Activated CD8-positive, alpha-beta memory T cell treated with anti-CD3 and anti-CD28 coated beads, Interleukin-2, amount 50 U/mL, for 4 hours (primary cell): ENCODE results near the gene VGLL4.

Source experiments
- DNase-seq: peaks from one replicate; pipeline ENCODE4 v3.0.0-alpha.2; 2020

The VGLL4 gene

DNA sequence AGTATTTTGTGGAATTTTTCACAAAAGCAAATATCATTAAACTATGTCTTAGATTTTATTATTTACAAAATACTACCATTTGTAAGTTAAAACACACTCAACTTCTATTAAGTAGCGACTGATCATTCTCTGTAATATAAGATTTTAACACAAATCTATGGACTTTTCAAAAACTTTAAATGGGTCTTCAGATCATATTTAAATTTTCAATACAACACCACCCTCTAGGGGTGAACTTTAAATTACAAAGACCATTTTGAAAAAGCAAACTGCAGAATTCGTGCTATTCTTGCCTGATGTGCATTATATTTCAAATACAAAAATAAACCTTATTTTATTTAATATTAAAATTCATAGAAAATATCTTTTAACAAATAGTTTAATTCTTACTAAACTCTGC, 8.2 kb upstream of the VGLL4 start:
- no peak for DNase-seq

DNA sequence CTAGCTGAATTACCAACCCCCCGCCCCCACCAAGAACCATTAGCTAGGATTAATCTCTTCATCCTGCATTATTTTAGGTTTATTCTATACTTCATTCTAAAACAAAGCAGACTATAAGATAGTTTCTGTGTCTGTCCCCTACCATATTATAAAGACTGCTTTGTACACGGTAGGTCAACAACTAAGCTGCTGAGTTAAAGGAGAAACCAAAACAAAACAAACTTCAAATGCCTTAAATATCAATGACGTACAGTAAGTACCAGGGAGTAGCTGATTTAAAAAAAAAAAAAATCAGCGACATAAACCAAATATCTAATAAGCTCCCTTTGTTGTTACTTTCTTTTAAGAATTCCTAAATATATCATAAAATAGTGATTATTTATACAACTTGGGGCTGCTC, 7.8 kb upstream of the VGLL4 start:
- DNase-seq, result no peak

DNA sequence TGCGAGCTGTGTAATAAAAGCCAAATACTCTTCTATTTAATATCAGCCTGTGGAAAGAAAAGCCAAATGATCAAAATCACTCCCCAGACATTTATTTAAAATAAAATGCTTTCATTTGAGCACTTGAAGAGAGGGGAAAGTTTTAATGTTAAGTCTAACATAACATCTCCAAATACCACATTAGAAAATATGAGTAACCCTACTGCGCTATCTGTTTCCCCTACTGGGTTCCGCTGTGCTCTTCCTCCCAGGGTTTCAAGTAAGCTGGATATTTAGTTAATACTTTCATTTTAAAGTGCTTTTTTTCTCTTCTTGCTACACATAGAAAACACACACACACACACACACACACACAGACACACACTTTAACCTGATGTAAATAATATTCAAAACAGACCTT, 6.7 kb upstream of the VGLL4 start:
- no peak for DNase-seq

DNA sequence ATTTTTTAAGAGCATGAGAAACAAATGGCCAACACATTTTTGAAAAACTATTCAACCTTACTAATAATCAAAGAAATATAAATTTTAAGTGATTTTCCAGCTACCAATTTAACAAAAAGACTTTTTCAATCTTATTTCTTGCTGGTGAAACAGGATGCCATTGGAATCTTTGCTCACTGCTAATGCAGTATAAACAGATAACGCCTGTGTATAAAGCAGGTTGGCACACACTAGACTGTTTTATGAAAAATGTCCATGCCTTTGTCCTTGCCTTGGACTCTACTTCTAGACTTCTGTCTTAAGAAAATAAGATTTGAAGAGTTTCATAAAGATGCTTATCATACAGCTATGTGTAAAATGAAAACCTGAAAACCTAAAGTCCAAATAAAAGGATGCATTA, 5.0 kb upstream of the VGLL4 start:
- DNase-seq, result no peak

DNA sequence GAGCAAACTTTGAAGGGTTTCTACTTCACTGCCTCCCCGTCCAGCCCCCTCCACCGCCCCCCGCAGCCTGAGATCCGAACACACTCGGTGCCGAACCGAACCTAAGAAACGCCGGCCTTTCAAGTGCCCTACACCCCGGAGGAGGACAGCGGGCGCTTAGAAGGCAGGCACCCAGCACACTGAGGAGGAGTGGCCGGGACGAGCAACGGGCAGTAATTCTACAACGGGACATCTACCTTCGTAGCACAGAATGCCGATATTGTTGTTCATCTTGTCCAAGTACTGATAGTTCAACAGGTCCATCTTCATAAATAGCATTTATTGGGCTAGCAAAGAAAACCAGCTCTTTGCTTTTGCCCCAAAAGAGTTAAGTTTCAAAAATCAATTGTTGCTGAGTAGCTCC, 513 bp downstream of the VGLL4 start:
- peak; percentile 22 for DNase-seq

DNA sequence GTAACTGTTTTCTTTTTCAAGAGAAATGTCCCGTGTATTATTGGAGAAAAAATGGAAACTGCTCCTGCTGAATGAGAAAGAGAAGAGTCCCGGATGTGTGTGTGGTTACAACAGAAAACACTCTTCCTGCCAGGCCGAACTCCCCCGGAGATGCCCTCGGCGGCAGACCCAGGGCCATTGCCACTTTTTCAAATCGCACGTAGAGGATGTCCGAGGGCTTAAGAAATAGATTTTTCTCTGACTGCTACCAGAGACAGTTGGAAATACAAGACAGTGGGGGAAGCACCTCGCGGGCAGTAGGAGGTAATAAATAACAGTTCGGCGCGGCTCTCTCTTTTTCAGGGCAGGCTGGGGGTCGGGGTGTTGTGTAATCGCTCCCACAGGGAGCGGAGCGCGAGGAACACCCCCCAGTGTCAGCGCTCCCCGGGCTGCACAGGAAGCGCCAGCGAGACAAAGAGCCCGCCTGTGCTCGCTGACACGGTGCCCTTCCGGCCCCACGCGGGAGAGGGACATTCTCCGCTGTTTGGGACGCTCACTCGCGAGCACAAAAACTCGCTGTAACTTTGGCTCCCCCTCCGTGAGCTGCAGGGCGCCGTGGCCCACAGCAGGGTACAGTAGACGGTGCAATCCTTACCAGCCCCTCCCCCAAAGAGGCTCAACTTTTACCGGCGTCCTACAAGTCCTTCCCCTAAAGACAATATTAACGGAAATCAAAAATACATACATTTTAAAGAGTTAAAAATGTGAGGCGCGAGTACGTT, 1.1 kb downstream of the VGLL4 start:
- peak; percentile 61 for DNase-seq

DNA sequence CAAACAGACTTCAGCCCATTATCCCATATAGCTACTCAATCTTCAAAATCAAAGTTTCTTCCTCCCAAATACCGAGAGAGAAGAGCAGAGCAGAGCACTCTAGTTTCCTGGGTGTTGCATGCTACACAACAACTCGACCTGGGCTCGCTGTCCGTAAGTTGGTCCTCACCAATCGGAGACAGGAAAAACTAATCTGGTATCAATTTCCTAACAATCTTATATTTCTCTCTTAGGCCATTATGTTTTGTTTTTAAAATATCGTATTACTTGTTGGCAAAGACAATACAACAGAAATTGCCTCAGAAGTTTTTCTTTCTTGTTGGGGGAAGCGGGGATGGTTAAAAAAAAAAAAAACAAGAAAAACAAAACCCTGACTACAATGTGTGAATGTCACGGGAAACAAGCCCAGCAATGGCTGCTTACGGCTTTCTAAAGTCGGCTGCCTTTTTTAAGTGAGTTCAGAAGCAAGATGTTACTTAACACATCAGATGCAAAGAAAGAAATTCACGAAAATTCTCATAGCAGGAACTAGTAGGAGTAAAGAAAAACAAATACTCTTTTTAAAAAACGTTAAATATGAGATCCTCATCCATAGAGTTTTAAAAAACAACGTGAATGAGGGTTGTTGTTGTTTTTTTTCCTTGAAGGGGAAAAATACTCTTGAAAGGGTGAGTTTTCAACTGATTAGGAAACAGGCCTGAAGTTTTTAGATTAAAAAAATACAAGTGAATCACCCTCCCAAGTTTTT, 1.9 kb downstream of the VGLL4 start:
- DNase-seq, result no peak

DNA sequence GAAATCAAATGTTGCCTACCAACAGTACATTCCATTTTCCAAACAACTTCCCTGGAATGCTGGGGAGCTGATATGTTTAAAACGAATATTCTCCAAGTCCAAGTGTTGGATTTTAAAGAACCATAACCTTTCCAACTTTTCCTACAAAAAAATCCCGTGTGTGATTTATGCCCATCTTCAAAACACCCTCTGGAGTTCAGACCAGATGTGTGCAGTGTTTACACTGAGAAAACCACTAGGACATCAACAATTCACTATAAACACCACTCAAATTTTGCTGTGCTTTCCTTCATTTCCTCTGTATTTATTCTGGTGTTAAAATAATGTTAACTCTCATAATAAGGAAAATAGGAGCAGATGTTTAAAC, 2.4 kb downstream of the VGLL4 start:
- no peak for DNase-seq

DNA sequence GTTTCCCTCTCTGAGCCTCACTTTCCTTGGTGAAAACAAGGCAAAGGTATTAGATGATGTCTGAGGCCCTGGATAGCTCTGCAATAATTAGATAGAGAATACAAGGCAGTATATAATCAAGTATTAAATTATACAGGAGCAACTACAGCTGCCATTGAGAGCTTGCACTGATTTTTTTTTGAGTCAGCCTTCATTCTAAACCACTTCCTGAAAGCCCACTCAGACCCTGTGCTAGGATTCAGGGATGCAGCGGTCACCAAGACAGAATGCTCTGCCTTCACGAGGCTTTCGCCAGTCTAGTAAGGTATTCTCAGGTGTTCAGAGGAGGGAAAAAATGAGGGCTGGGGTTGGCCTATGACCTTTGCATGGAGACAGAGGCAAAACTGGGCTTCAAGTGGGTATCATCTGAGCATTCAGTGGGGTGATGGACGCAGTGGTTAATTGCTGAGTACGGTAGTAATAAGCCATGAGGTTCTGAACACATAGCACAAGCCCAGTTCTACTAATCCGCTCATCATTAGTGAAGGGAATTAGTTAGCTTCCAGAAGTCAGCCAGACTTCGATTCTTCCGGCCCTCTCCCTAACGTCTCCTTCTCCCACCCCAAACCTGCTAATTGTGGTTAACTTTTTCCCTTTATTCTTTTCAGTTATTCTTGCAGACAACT, 3.6 kb downstream of the VGLL4 start:
- DNase-seq, result no peak

DNA sequence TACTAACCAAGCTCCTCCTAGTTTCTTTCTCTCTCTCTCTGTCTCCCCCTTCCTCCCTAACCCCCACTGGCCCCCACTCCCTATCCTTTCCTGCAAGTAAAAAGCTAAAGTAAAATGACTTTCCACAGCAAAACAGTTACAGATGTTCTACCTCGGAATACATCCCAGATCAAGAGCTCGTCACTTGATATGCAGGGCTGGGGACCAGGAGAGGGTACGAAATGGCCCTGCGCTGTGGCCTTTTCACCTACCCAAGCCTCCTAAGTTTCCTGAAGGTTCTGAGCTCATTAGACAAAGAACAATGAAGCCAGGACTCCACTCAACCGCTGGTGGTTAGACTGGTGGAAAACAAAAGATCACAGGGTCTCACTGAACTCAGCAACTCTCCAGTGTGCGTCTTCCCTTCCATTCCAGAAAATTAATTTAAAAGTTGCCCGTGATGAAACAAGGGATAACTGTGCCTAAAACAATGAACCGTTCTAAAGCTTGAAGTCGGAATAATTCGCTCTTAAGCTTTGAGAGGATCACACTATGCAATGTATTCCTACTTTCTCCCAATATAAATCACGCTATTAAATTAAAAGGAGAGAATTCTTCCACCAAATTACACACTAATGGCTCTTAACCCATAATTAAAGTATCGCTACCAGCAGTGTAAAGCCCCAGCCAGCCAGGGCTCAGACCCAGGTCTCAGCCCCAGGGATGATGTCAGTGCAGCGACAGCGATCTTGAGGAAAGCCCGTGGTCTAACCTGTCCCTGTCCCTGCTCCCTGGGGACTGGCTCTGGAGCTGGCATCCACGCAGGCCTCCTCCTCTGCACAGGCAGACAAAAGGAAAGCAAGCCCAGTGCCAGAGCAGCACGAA, 5.0 kb downstream of the VGLL4 start:
- no peak for DNase-seq

DNA sequence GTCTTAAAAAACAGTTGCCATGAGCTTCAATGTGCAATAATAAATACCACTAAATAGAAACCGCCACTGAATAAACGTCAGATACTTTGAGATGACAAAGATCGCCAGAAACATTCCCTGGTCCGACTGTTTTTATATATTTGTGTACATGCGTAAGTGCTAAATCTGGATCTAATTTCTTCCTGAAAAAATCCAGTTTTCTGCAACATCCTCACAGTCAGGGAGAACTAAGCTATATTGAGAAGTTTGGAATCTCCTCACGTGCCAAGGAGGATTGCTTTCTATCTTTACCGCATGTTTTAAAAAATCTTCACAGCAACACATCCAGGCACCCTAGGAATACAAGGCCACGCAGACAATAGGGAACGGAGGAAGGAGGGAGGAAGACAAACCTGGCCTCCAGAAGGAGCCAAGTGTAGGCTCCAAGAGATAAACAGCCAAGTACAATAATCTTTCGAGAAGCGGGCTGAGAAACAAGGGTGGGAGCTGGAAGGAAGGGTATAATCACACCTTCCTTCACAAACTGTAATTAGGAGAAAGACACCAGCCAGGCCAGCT, 5.7 kb downstream of the VGLL4 start:
- DNase-seq, result no peak

DNA sequence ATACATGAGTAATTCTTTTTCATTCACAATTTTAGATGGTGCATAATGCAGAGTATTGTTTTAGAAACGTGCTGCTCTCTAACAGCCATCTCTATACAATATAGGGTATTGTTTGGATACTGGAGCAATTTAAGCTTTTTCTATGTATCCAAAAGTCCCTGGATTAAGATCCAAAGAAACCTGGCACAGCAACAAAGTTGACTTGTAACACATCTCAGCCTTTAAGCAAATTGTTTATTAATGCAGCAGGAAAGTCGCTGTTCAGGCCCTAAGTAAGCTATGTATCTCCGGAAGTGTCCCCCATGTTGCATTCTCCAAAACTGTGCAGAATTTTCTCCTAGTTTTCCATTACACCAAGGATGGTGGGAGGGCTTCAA, 7.3 kb downstream of the VGLL4 start:
- DNase-seq, result no peak

DNA sequence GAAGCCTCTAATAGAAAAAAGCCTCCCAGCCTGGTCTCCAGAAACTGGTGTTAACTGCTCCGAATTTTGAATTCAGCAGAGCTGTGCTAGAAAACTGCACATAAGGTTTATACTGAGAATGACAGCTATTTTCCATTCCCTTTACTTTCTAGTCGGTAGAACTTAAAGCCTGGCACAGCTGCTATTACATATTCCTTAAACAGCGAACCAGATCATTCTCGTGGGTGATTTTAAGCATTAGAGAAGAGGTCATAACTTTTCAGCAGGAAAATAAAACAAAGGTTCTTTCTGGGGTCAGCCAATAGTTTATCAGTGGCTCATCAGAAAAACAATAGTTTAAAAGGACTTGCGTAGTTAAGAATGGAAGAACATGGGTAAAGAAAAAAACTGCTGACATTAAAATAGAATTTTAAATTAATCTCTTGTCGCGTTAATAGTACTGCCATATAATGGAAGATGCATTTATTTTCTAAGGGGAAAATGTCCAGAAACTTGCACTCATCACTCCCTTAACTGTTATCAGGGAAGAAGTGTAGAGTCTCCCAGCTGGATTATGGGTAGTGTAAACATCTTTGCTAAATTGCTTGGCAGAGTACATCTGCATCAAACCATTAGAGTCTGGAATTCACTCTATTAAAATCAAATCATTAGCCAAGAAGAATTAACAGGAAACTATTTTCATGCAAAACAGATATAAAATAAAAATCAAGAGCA, 7.9 kb downstream of the VGLL4 start:
- no peak for DNase-seq

DNA sequence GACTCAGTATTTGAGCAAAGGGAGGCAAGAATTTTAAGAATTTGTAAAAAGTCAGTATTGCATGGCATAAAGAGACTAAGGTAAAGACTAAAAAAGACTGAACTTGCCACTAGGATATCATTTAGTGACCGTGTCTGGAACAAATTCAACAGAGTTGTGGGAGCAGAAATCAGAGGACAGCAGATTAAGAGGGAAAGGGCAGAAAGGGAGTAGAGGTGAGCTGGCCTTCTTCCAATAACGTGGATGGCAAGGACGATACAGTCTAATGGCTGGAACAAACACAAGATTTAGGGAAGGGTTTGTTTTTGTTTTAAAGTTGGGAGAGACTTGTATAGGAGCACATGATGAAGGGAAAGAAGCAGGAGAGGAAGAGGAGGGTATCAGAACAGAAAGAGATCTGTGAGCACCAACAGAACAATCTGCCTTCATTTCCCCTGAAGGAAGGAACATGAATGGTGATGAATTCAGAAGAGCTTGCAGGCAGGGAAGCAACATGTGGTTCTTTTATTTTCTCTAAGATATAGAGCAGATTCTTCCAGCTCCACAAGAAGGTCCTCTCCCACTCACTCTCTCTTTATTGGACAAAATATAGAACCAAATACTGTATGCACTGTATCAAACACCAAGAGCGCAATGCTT, 8.6 kb downstream of the VGLL4 start:
- no peak for DNase-seq

DNA sequence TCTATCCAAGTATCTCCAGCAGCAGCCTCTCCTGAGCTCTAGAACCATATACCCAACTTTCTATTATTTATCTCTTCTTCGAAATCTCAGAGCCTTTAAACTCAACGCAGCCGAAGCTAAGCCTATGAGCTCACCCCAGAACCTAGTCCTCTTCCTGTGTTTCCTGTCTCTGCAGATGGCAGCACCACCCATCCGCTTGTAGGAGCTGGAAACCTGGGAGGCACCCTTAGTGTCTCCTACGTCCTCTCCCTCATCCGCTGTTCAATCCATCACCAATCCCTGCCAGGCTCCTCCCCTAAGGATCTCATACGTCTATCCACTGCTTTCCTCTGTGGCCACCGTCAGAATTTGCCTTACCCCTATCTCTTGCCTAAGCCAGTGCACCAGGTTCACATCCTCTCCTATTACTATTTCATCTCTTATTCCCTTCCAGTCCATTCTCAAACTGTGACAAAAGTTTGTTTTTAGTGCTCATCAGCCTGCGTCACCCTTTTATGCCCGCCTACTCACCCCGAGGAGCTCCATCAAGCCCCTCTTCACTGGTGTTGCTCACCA, 9.6 kb downstream of the VGLL4 start:
- no peak for DNase-seq

DNA sequence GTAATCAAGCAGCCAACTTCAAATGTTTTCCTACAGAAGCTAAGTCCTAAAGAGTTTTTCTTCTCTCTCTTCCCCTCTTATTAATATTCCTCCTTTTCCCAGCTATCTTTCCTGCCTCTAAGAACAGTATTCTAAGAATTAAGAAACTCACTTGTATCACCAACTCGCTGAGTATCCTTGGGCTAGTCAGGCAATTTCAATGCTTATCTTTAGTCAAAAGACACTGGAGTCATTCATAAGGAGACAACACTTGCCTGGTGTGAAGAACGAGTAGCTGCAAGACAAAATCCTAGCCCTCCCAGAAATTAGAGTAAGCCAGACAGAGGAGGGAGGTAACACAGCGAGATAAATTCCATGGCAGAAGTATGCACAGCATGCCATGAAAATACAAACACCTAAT, 10.7 kb downstream of the VGLL4 start:
- no peak for DNase-seq

DNA sequence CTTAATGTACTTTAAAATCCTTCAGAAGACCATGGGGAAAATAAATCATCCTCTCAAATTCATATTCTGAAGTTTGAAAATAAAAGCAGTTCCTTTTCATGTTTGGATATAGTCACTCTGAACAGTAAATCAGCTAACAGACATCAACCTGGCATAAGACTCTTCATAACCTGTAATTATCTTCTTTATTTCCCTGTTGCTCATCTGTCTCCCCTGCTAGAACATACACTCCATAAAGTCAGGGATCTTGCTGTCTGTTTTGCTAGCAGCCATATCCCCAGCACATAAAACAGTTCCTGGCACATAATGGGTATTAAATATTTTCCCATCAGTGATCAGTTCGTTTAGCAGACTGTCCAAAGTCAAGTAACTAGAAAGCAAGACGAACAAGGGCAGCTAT, 11.2 kb downstream of the VGLL4 start:
- DNase-seq, result no peak

DNA sequence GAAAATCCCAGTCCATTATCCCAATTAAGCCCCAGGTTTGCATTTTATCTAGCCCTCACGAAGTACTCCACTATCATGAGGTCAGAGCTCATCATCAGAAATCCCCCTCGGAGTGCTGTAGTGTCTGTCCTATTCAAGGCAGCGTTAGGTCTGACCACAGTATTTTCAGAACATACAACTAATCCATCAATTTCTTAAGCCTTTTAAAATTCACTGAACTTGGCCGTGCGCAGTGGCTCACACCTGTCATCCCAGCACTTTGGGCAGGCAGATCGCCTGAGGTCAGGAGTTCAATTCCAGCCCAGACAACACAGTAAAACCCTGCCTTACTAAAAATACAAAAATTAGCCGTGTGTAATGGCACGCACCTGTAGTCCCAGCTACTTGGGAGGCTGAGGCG, 11.9 kb downstream of the VGLL4 start:
- no peak for DNase-seq

DNA sequence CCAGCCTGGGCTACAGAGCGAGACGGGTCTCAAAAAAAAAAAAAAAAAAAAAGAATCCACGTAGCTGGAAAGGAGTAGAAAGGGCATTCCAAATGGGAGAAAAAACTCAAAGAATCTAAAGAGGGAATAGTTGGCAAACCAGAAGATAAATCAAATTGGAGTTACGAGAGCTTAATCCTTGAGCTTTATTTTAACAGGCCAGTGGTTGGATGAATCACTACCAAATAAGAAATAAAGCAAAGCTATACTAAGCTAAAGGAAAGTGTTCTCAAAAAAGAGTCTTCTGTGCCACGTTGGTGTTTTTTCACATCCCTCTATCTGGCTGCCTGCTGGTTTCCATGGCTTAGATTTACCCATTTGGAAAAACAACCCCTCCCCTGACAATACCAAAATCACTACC, 14.0 kb downstream of the VGLL4 start:
- no peak for DNase-seq

DNA sequence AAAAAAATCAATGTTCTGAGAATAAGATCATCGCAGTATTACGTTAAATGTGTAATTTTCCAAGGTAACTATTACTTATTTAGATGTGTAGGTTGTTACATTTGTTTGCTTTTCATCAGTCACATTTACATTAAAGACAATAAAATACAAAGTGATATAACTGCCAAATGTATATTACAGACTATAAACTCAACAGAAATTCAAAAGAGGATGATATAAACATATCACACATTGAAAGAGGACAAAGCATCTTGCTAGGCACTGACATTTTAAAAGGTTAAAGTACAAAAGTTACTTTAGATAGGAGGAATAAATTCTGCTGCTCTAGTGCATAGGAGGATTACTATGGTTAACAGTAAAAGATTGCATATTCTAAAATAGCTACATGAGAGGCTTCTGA, 16.1 kb downstream of the VGLL4 start:
- DNase-seq, result no peak

DNA sequence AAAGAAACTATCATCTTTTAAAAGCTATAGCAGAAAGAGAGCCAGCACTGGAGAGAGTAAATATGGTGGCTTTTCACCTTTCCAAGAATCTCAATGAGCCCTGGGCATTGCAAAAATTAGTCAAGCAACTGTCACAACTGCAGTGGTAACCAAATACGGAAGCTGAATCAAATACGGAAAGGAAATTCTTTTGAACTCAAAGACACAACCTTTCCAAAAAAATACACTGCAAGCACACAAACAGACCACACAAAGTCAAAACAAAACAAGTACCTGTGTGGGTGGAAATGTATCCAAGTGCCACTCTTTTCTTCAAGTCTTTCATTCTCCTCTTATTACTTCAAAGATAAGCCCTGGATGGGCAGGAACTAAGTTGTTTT, 17.6 kb downstream of the VGLL4 start:
- no peak for DNase-seq
